Subcutaneous adipose tissue (tissue), 4 donors: ENCODE measurements around the gene NDUFS7. TPM values are rescaled to one million over a fixed set of nuclear protein-coding genes. Genes with fewer than 3 reads are reported as not detected.

ENCODE experiments used
- CTCF ChIP-seq: fragments of 450-650 bp; IDR thresholded peaks from one replicate; pipeline ENCODE4 v1.5.1; 2016; ENCODE audit warnings: low read depth, mild to moderate bottlenecking, control low read depth, antibody characterized with exemption, moderate library complexity
- total RNA-seq, 4 donors: library from RNA; depleted of rRNA; stranded (reverse); fragments of >200 nt; gene quantifications; one replicate each; pipeline ENCODE4 v1.1.0, GENCODE V29; 2016

NDUFS7 gene
- total RNA-seq, 4 donors from 2014 or later, result 38.5 to 105 (median 95.6) TPM

- TF ChIP-seq CTCF, result no peak
Measured at GRCh38 chr19:1399745-1400144, 16.0 kb downstream of the NDUFS7 start.

GRCh38 chr19:1400281-1401137 is 16.8 kb downstream of the NDUFS7 start:
- no peak for TF ChIP-seq CTCF

GRCh38 chr19:1401138-1401888 is 17.6 kb downstream of the NDUFS7 start, which contains the start of gene GAMT:
TSS of gene GAMT (minus strand) at chr19:1401542. CDS start at chr19:1401476, 66 bp downstream.
- TF ChIP-seq CTCF, result no peak

- TF ChIP-seq CTCF, result no peak
Measured at GRCh38 chr19:1401889-1402217, 18.1 kb downstream of the NDUFS7 start.

GRCh38 chr19:1402411-1403070 is 18.8 kb downstream of the NDUFS7 start:
- TF ChIP-seq CTCF, result no peak

- TF ChIP-seq CTCF, result no peak
Measured at GRCh38 chr19:1406774-1407527, 23.2 kb downstream of the NDUFS7 start.
